HTERT RPE-1 (cell line): Measurements from ENCODE around the gene NEU2.
"Not testable (repeated sequence)": the region's sequence is repeated elsewhere in the genome, so short reads cannot be mapped to it uniquely, and the experiment has no call there.

Experiments
- in situ Hi-C: fragments of 300-500 bp; cut with MboI; formaldehyde crosslinking; loops from 4 replicates; pipeline ENCODE4 v1.14.3; 2020; ENCODE audit warnings: low sequenced_read_pairs

Gene NEU2

GRCh38 chr2:233010569-233011267 lies 21.8 kb upstream of the NEU2 start:
- in situ Hi-C loops = no loop called here

- in situ Hi-C loops = no loop called here
Observed at GRCh38 chr2:233011268-233011650, 21.2 kb upstream of the NEU2 start.

DNA sequence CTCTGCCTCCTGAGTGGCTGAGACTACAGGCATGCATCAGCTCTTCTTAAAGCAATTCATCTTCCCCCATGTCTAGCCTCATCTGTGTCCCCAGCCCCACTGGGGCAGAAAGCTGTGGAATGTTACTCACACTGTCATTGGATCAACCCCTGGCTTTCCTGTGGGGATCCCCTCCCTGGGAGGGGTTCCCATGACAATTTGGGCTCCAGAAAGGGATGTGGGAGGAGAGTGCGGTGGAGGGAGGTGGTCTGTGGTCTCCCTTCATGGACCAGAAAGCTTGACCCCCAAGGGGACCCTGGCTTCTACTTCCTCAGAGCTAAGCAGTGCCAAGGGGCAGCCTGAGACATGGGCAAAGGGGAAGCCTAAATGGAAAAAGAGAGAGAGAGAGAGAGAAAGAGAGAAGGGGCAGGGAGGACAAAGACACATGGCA lies 20.8 kb upstream of the NEU2 start:
- in situ Hi-C loops = no loop called here

- in situ Hi-C loops = no loop called here
Observed at GRCh38 chr2:233012301-233012971, 20.0 kb upstream of the NEU2 start.

DNA sequence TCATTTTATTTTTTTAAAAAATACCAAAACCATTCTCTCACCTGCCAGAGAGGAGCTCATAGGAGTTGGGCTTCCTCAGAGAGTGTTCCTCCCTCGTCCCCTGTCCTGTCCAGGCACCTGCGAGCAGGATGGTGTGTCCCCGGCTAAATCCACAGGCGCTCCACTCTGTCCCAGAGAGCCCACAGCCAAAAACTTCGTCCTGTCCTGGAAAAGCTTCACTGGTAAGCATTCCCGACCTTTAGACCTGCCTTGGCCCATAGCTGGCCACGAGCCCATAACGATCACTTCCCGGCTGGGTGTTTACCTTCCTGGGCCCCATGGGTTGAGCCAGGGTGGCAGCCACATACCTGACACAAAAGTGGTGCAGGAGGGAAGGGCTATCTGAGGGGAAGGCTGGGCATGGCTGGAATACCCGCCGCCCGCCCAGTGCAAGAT lies 19.4 kb upstream of the NEU2 start, which contains the start of gene NGEF:
TSS of gene NGEF (minus strand) at position 230 of the 435 bp plus-strand sequence. CDS start 38,366 bp downstream, outside the sequence.
- in situ Hi-C loops = no loop called here

GRCh38 chr2:233013650-233014049 lies 18.8 kb upstream of the NEU2 start:
- in situ Hi-C loops = no loop called here

GRCh38 chr2:233015019-233015645 lies 17.3 kb upstream of the NEU2 start:
- in situ Hi-C loops = no loop called here

GRCh38 chr2:233017947-233018346 lies 14.5 kb upstream of the NEU2 start:
- in situ Hi-C loops = no loop called here

DNA sequence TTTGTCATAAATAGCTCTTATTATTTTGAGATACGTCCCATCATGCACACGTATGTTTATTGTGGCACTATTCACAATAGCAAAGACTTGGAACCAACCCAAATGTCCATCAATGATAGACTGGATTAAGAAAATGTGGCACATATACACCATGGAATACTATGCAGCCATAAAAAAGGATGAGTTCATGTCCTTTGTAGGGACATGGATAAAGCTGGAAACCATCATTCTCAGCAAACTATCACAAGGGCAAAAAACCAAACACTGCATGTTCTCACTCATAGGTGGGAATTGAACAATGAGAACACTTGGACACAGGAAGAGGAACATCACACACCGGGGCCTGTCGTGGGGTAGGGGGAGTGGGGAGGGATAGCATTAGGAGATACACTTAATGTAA lies 12.9 kb upstream of the NEU2 start:
- in situ Hi-C loops = not testable (repeated sequence)

DNA sequence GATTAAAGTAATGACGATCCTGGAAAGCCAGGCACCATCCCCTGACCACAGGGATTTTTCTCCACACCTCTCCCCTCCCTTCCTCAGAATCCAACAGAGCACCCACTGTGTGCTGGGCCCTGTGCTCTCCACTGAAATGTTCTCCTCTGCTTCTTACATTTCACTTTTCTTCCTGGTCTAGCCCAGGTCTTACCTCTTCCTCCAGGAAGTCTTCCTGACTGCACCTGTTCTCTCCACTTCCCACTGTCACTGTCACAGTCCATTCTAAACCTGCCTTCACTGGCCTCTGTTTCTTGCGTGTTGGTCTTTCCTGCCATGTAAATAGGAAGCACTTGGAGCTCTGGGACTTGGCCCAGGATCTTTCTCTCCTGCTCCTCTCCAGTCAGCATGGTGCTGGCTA lies 12.0 kb upstream of the NEU2 start:
- in situ Hi-C loops = no loop called here

- in situ Hi-C loops = no loop called here
Observed at GRCh38 chr2:233021771-233022170, 10.7 kb upstream of the NEU2 start.

- in situ Hi-C loops = no loop called here
Observed at GRCh38 chr2:233022561-233022960, 9.9 kb upstream of the NEU2 start.

DNA sequence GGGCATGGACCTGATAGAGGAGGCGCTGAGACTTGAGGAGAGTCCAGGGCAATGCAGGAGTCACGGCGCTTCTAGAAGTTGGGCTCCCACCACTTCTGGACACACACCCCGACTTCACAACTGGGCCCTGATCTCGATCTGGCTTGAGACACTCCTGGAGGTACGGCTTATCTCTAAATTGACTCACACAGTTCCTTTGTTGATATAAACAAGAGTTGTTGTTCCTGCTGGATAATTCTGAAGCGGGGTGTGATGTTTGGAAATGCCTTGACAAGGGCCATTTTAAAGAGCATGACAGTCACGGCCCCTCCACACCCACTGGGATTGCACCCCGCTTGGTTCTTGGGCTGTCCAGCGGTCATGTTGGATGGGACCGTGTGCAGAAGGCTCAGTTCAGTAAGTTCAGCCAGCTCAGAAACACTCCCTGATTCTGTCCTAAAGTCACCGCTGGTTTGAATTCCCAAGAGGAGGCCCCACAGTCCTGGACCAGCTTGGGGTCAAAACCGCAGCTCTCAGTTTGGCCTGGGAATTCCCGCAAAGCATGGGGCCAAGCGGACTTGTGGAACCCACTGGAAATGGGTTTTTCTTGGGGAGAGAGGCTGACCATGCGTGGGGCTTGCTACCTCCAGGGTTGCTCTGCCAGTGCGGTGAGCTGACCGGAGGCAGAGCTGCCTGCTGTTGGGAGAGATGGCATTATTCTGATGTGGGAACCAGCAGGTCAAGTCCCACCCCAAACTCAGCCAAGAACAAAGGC lies 9.3 kb upstream of the NEU2 start:
- in situ Hi-C loops = no loop called here

GRCh38 chr2:233023761-233024410 lies 8.6 kb upstream of the NEU2 start:
- in situ Hi-C loops = no loop called here

- in situ Hi-C loops = no loop called here
Observed at GRCh38 chr2:233025706-233026105, 6.8 kb upstream of the NEU2 start.

DNA sequence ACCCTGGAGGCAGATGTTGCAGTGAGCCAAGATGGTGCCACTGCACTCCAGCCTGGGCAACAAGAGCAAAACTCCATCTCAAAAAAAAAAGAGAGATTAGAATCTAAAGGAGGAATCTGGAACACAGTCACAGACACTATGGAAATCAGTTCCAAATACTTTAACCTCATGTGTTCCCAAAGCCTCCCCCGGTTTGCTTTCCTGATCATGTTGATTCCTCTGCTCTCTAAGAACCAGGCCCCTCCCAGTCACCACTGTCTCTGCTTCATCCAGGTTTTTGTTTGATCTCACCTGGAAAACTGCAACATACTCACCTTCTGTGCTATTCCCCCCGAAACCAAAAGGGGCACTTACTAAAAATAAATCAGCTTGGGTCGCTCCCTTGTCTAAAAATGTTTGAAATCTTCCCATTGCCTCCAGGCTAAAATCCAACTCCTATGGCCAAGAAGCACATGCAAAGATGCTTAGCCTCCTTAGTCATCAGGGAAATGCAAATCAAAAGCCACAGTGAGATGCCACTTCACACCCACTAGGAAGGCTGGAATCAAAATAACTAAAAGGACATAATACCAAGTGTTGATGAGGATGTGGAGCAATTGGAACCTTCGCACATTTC lies 6.2 kb upstream of the NEU2 start:
- in situ Hi-C loops = no loop called here

GRCh38 chr2:233029321-233029720 lies 3.2 kb upstream of the NEU2 start:
- in situ Hi-C loops = no loop called here

DNA sequence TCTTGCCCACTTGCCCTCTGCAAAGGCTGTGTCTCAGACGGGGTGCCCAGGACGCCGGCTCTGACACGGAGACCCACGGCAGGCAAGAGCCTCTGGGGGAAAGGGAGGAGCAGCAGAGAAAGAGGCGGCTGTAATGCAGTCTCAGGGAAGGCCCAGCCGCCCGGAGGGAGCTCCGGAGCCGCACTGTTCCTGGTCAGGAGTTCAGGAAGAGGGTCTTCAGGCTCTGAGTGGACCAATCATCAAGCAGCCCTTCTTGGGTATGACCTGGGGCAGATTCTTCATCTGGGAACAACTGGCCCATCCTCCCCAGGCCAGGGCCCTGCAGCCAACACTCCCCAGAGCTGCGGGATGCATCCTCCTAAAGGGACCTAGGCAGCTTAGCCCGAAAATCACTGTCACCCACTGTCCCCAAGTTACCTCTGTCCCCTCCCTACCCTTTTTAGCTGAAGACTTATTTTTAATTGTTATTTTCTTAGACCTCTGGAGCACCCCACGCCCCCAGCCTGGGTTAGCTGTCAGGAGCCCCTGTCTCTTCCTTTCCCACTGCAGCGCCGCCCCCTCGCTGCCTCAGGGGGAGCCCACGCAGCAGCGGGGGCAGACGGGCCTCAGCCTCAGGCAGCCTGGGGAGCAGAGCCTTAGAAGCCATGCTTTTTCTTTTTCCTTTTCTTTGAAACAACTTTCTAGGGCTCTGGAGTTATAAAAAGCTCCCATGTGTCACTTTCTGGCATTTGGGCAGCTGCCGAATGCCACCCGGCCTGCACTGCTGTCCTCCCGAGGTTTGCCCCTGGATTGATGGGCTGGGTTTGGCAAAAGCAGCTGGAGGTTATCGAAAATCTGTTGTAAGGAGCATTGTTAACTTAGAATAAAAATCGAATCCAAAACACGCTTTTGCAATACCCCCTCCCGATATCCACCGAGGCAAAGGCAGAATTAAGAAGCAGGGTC lies 644 bp upstream of the NEU2 start:
- in situ Hi-C loops = no loop called here

DNA sequence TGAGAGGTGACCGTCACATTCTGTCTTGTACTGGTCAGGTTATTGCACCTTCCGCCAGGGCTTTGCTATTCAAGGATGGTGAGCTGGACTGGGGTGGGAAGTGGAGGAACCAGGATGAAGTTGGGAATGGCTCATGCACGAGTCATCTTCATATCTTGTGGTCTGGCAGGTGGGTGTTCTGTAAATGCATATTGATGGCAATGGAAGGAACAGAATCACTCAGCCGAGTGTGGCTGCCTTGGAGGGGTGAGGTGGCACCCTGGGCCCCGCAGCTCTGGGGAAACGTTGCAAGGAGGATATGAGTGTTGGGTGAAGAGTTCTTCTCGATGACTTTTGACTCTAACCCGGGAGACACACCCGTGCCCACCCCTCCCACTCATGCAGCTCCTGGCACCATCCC lies 1.2 kb downstream of the NEU2 start:
- in situ Hi-C loops = no loop called here
